ENCODE data around the gene SGCD.

The SGCD gene

DNA sequence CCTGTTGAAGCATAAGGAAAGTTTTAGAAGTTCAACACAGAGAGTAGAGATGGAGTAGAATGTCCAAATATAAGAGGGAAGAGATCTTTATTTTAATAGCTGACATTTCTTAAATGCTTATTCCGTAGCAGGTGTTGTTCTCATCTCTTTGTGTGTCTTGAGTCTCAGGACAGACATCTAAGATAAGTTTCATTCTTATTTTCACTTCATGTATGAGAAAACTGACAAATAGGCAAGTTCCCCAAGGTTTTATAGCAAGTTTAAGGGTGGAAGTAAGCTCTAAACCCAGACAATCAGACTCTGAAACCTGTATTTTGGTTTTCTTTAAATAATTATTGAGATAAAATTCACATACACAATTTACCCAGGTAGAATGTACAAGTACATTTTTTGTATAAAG lies 294.8 kb downstream of the SGCD start:
- H3K27ac ChIP-seq: no peak overlapping the region
- TF ChIP-seq, protein P1, sequence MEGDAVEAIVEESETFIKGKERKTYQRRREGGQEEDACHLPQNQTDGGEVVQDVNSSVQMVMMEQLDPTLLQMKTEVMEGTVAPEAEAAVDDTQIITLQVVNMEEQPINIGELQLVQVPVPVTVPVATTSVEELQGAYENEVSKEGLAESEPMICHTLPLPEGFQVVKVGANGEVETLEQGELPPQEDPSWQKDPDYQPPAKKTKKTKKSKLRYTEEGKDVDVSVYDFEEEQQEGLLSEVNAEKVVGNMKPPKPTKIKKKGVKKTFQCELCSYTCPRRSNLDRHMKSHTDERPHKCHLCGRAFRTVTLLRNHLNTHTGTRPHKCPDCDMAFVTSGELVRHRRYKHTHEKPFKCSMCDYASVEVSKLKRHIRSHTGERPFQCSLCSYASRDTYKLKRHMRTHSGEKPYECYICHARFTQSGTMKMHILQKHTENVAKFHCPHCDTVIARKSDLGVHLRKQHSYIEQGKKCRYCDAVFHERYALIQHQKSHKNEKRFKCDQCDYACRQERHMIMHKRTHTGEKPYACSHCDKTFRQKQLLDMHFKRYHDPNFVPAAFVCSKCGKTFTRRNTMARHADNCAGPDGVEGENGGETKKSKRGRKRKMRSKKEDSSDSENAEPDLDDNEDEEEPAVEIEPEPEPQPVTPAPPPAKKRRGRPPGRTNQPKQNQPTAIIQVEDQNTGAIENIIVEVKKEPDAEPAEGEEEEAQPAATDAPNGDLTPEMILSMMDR (conservative IDR thresholded peaks at IDR 0.05; ENCODE audit: low read depth): no peak
- DNase-seq (ENCODE audit: low spot score): no peak
- ChIA-PET POLR2A (ENCODE audit: low non-redundant PET) (no interaction called here), CTCF (no interaction called here)

DNA sequence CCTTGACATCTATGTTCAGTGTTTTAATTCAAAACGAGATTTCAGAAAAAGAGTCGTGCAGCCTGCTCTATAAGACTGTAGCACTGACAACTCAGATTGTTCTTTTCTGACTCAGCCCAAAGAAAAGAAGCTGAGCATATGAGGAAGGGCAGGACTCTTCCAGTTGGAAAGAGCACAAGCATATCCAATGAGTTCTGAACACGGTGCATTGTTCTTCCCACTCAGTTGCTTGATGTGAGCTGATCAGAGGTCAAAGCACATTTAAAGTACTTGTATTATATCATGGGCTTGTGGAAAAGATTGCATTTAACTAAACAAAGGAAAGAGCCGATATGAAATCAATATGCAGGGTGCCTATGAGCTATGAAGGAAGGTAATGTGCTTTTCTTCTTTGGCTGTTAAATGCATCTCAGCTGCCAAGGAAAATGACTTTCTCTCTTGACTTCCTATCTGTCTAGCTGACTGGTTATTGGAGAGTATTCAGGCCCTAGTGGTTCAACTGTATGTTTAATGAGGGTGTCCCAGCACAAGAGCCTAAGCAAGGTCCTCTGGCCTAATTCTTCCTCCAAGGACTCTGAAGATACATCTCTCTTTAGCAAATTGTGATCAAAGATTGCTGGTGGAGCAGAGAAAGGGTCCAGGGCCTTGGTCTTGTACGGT lies 296.5 kb downstream of the SGCD start:
- ChIA-PET CTCF (interaction anchor here (0.6 kb wide), 1 partner anchor 798 kb away, joined by 3 read pairs; no protein-coding TSS in a partner anchor), POLR2A (ENCODE audit: low non-redundant PET) (no interaction called here)
- no peak overlapping the region for H3K27ac ChIP-seq
- DNase-seq (ENCODE audit: low spot score): no peak
- TF ChIP-seq, protein P1 (conservative IDR thresholded peaks at IDR 0.05; ENCODE audit: low read depth): no peak

DNA sequence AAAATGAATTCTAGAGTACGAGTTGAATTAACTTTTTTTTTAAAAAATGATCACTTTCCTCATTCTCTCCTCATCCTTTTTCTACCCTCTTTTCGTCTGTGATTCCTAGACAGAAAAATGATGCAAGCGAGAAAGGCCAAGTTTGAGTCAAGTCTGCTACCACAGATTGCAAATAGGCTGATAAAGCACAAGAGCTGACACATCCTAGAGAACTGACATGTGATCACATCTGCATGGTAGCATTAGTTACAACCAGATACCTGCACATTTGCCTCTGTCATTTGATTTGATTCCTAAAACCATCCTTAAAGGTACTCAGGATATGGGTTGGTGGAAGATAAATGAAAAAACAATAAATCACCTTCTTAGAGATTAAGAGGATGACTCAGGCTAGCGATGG lies 297.7 kb downstream of the SGCD start:
- TF ChIP-seq, protein P1 (conservative IDR thresholded peaks at IDR 0.05; ENCODE audit: low read depth): no peak
- DNase-seq (ENCODE audit: low spot score): no peak
- no peak overlapping the region for H3K27ac ChIP-seq
- CTCF ChIA-PET: interaction anchor here (0.6 to 1.1 kb wide), 2 partner anchors 140 to 1330 kb away, joined by 3 to 4 read pairs; no protein-coding TSS in a partner anchor
- POLR2A ChIA-PET (ENCODE audit: low non-redundant PET): no interaction called here

DNA sequence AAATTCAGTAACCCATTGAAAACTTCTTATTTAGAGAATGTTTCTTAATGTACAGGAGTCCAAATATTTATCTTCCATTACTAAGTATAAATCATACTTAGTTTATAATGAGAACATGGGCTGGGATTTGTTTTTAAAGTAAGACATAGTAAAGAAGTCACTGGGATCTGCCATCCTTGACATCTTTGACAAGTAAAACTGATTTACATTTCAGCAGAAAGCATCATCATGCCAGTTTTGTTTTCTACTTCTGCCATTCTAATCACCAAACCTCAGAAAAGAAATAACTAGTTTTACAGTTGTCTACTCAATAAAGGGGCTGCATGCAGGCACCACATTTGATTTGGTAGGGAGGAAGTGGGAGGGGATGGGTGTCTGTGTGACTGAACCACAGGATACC lies 301.5 kb downstream of the SGCD start:
- ChIA-PET CTCF (no interaction called here), POLR2A (ENCODE audit: low non-redundant PET) (no interaction called here)
- TF ChIP-seq, protein P1 (conservative IDR thresholded peaks at IDR 0.05; ENCODE audit: low read depth): no peak
- DNase-seq (ENCODE audit: low spot score): no peak
- no peak overlapping the region for H3K27ac ChIP-seq

DNA sequence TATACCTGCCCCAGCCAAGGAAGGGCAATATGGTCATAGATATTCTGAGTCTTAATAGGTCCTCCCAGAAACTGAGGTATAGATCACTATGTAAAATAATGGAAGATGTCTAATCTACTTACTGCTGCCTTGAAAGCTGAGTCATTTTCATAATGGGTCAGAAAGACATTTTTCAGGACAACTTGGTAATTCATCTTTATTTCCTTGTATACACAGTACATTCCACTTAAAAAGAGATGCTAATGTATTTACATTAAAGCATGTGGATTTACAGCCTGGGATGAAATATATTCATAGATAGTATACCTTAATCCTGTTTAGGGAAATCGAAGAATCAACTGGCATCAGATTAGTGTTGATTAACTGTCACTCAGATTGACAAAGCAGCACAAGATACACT lies 304.0 kb downstream of the SGCD start:
- no peak overlapping the region for H3K27ac ChIP-seq
- ChIA-PET CTCF (no interaction called here), POLR2A (ENCODE audit: low non-redundant PET) (no interaction called here)
- TF ChIP-seq, protein P1 (conservative IDR thresholded peaks at IDR 0.05; ENCODE audit: low read depth): no peak
- DNase-seq (ENCODE audit: low spot score): no peak

DNA sequence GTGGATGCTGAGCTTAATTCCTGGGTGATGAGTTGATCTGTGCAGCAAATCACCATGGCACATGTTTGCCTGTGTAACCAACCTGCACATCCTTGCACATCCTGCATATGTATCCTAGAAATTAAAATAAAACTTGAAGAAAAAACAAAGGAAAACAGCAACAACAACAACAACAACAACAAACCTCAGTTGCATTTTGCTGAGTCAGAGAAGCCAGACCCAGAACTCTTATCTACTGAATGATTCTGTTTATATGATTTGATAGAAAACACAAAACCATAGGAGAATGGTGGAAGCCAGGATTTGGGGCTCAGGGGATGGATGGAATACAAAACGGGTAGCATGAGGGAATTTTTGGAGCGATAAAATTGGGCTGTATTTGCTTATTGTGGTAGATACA lies 307.3 kb downstream of the SGCD start:
- no peak overlapping the region for H3K27ac ChIP-seq
- ChIA-PET CTCF (no interaction called here), POLR2A (ENCODE audit: low non-redundant PET) (no interaction called here)
- TF ChIP-seq, protein P1 (conservative IDR thresholded peaks at IDR 0.05; ENCODE audit: low read depth): no peak
- DNase-seq (ENCODE audit: low spot score): no peak

Data from RWPE1 (cell line).